Measurements from ENCODE around the gene PAX9. TPM values are rescaled to one million over a fixed set of nuclear protein-coding genes. Genes with fewer than 3 reads are reported as not detected.
A peak's percentile ranks its signal among the peaks of the same experiment; 100 is the strongest.
"Not testable (repeated sequence)": the region's sequence is repeated elsewhere in the genome, so short reads cannot be mapped to it uniquely, and the experiment has no call there.

The PAX9 gene
- total and polyA plus RNA-seq, 2 of the 13 experiments (the other 11 are each of a cell fraction or from before 2014, with no cell fraction given): 0.03 TPM; not detected in 1

DNA sequence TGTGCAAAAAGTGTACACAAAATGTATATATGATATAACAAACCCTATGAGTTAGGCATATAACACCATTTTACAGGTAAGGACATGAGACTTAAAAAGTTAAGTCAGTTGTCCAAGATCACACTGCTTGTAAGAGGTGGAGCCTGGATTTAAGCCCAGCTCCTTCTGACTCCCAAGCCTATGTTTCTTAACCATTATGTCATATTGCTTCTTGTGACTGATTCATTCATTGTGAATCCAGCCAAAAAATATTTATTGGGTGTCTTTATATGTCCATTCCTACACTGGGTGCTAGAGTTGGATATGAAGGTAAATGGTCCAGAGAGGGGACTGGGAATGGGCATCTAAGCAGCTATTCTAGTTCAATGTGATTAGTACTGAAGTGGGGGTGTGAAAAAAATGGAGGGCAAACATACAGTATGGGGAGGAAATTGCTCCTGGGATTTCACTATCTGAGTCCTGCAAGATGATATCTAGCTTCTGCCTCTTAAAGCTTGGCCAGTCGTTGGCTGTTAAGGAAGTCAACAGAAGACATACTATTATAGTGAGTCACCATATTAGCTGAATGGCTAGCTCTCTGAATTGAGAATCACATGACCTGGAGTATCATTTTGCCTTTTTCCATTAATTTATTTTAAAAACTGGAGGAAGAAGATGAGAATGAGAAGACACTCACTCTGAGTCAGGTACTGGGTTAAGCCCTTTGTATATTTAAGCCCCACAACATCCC is 28.8 kb downstream of the PAX9 start:
- no peak overlapping the region for H2AFZ ChIP-seq (ENCODE audit: low read length)
- no TSS peak for BruUV-seq (replicated peaks)
- 3% methylated on average over 1 of the region's 1 CpG for WGBS (ENCODE audit: low lambda C conversion rate)
- no peaks in the 10 kb centered on the region for H3K9me3 ChIP-seq (ENCODE audit: low read length)
- 0 out of 5 replicates have a peak, but pooled peaks cover 0 to 3% of the 10 kb centered on the region in 2 experiments for H3K27me3 ChIP-seq (ENCODE audit: control insufficient read depth in 1 of 2, insufficient read depth in 2 of 2, low read length in 2 of 2)
- in situ Hi-C loops (cut with HindIII; ENCODE audit: extremely low pct_ligation_motif_present, low pct_unique_long_range_greater_than_20kb): no loop called here
- no peaks in the 10 kb centered on the region for H3K79me2 ChIP-seq (ENCODE audit: insufficient read depth, low read length)
- no peak for TF ChIP-seq ZFP1 (CRISPR knock-in tag; IDR thresholded peaks at IDR 0.05)
- TF ChIP-seq, protein P1, sequence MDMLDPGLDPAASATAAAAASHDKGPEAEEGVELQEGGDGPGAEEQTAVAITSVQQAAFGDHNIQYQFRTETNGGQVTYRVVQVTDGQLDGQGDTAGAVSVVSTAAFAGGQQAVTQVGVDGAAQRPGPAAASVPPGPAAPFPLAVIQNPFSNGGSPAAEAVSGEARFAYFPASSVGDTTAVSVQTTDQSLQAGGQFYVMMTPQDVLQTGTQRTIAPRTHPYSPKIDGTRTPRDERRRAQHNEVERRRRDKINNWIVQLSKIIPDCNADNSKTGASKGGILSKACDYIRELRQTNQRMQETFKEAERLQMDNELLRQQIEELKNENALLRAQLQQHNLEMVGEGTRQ (IDR thresholded peaks at IDR 0.05; ENCODE audit: low read depth, low read length): no peak
- TF ChIP-seq, protein P1 (CRISPR knock-in tag; IDR thresholded peaks at IDR 0.05; ENCODE audit: borderline replicate concordance): no peak
- H4K20me1 ChIP-seq (ENCODE audit: insufficient read depth, low read length): no peaks in the 10 kb centered on the region
- DNase-seq (ENCODE audit: low spot score): no peak
- POLR2A ChIA-PET: no interaction called here
- H3K4me3 ChIP-seq (replicated peaks in 1 of 3; ENCODE audit: insufficient read depth in 1 of 3, low read depth in 2 of 3, low read length in 3 of 3): no peak overlapping the region
- H3K36me3 ChIP-seq (replicated peaks in 1 of 2; ENCODE audit: control insufficient read depth in 1 of 2, insufficient read depth in 2 of 2, low read length in 2 of 2): no peaks in the 10 kb centered on the region
- no peak for FAIRE-seq
- H3K4me2 ChIP-seq (ENCODE audit: low read depth, low read length): no peak overlapping the region
- no peak overlapping the region for H3K9ac ChIP-seq (ENCODE audit: insufficient read depth, low read depth, low read length)
- intact Hi-C loops (cut with micrococcal nuclease; ENCODE audit: unreplicated experiment): no loop called here
- H3K27ac ChIP-seq (ENCODE audit: extremely low read length, insufficient read depth, low read length): no peak overlapping the region
- no peaks in the 10 kb centered on the region for H3K4me1 ChIP-seq (ENCODE audit: insufficient read depth, low read length)
- no peak for ATAC-seq
- CTCF ChIA-PET (ENCODE audit: low intra/inter-chr PET ratio, low total read pairs): no interaction called here

DNA sequence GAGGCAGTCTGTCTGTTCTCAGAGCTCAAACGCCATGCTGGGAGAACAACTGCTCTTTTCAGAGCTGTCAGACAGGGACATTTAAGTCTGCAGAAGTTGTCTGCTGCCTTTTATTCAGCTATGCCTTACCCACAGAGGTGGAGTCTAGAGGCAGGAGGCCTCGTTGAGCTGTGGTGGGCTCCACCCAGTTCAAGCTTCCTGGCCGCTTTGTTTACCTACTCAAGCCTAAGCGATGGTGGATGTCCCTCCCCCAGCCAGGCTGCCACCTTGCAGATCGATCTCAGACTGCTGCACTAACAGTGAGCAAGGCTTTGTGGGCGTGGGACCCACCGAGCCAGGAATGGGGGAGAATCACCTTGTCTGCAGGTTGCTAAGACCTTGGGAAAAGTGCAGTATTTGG is 37.8 kb downstream of the PAX9 start:
- DNase-seq (ENCODE audit: low spot score) (peak; percentile 31), ATAC-seq (peak; percentile 75)
- H3K4me1 ChIP-seq (ENCODE audit: insufficient read depth, low read length); POLR2A ChIA-PET; BruUV-seq (replicated peaks); H3K9me3 ChIP-seq (ENCODE audit: low read length); H3K4me3 ChIP-seq (replicated peaks in 1 of 3; ENCODE audit: insufficient read depth in 1 of 3, low read depth in 2 of 3, low read length in 3 of 3); intact Hi-C loops (cut with micrococcal nuclease; ENCODE audit: unreplicated experiment); CTCF ChIA-PET (ENCODE audit: low intra/inter-chr PET ratio, low total read pairs); H3K79me2 ChIP-seq (ENCODE audit: insufficient read depth, low read length); H3K36me3 ChIP-seq (replicated peaks in 1 of 2; ENCODE audit: control insufficient read depth in 1 of 2, insufficient read depth in 2 of 2, low read length in 2 of 2); H2AFZ ChIP-seq (ENCODE audit: low read length); H3K9ac ChIP-seq (ENCODE audit: insufficient read depth, low read depth, low read length); H3K27me3 ChIP-seq (ENCODE audit: control insufficient read depth in 1 of 2, insufficient read depth in 2 of 2, low read length in 2 of 2); in situ Hi-C loops (cut with HindIII; ENCODE audit: extremely low pct_ligation_motif_present, low pct_unique_long_range_greater_than_20kb); H3K27ac ChIP-seq (ENCODE audit: extremely low read length, insufficient read depth, low read length); FAIRE-seq; H4K20me1 ChIP-seq (ENCODE audit: insufficient read depth, low read length); TF ChIP-seq FOXA1 (IDR thresholded peaks at IDR 0.05): not testable (repeated sequence)
- WGBS (ENCODE audit: low lambda C conversion rate): 5% methylated on average over 7 of the region's 7 CpGs
- peak overlapping the region; percentile 28; the same call in 1 of the 2 replicates for H3K4me2 ChIP-seq (ENCODE audit: low read depth, low read length)
- TF ChIP-seq SALL1 (CRISPR knock-in tag; IDR thresholded peaks at IDR 0.05): peak; percentile 59
- 0 out of 2 replicates have a peak, but pooled peaks have one; percentile 67 for TF ChIP-seq MTA1 (CRISPR knock-in tag; IDR thresholded peaks at IDR 0.05; ENCODE audit: borderline replicate concordance)
- TF ChIP-seq, protein P2, sequence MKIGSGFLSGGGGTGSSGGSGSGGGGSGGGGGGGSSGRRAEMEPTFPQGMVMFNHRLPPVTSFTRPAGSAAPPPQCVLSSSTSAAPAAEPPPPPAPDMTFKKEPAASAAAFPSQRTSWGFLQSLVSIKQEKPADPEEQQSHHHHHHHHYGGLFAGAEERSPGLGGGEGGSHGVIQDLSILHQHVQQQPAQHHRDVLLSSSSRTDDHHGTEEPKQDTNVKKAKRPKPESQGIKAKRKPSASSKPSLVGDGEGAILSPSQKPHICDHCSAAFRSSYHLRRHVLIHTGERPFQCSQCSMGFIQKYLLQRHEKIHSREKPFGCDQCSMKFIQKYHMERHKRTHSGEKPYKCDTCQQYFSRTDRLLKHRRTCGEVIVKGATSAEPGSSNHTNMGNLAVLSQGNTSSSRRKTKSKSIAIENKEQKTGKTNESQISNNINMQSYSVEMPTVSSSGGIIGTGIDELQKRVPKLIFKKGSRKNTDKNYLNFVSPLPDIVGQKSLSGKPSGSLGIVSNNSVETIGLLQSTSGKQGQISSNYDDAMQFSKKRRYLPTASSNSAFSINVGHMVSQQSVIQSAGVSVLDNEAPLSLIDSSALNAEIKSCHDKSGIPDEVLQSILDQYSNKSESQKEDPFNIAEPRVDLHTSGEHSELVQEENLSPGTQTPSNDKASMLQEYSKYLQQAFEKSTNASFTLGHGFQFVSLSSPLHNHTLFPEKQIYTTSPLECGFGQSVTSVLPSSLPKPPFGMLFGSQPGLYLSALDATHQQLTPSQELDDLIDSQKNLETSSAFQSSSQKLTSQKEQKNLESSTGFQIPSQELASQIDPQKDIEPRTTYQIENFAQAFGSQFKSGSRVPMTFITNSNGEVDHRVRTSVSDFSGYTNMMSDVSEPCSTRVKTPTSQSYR (CRISPR knock-in tag; IDR thresholded peaks at IDR 0.05; ENCODE audit: borderline replicate concordance): peak; percentile 55
- peak; percentile 74; the same call in 1 of the 2 replicates for TF ChIP-seq ONECUT2 (CRISPR knock-in tag; IDR thresholded peaks at IDR 0.05)
- 0 out of 2 replicates have a peak, but pooled peaks have one; percentile 47 for TF ChIP-seq NRL (CRISPR knock-in tag; IDR thresholded peaks at IDR 0.05; ENCODE audit: borderline replicate concordance)
- 0 out of 2 replicates have a peak, but pooled peaks have one; percentile 46 for TF ChIP-seq KDM5B (CRISPR knock-in tag; IDR thresholded peaks at IDR 0.05; ENCODE audit: borderline replicate concordance)
- TF ChIP-seq FOXA3 (CRISPR knock-in tag; IDR thresholded peaks at IDR 0.05): peak; percentile 60; the same call in 1 of the 2 replicates
- TF ChIP-seq ZNF644 (CRISPR knock-in tag; IDR thresholded peaks at IDR 0.05; ENCODE audit: low read depth): 0 out of 2 replicates have a peak, but pooled peaks have one; percentile 20
- TF ChIP-seq PITX1 (CRISPR knock-in tag; IDR thresholded peaks at IDR 0.05): peak; percentile 12; the same call in 1 of the 2 replicates
- TF ChIP-seq FOXA1 (CRISPR knock-in tag; IDR thresholded peaks at IDR 0.05): peak; percentile 54; the same call in 1 of the 2 replicates

All from HepG2 (cell line).